Astrocyte (in vitro differentiated cells and primary cell): ENCODE data around the gene PRR12. TPM values are rescaled to one million over a fixed set of nuclear protein-coding genes. Genes with fewer than 3 reads are reported as not detected.

Experiments
- DNase-seq: peaks from one replicate; pipeline ENCODE4 v3.0.0-alpha.2; 2010; ENCODE audit warnings: low read depth
- FAIRE-seq: peaks from 2 replicates; lab custom pipeline; 2011; peaks lifted over from hg19 to GRCh38; lab: Jason Lieb, UNC
- H2AFZ ChIP-seq: 2 replicates; pipeline ENCODE4 v1.6.0; 2012; ENCODE audit warnings: low read depth, low read length, inconsistent platforms
- H3K27ac ChIP-seq: 2 replicates; pipeline ENCODE4 v1.5.1; 2011; ENCODE audit warnings: low read depth, low read length, inconsistent platforms
- H3K27me3 ChIP-seq: 2 replicates; pipeline ENCODE4 v1.6.0; 2011; ENCODE audit warnings: low read length, inconsistent platforms; ENCODE audit not compliant: insufficient read depth
- H3K36me3 ChIP-seq: 2 replicates; pipeline ENCODE4 v1.5.1; 2011; ENCODE audit warnings: low read length, inconsistent platforms; ENCODE audit not compliant: insufficient read depth
- H3K4me1 ChIP-seq: 2 replicates; pipeline ENCODE4 v1.5.1; 2011; ENCODE audit warnings: low read length, inconsistent platforms; ENCODE audit not compliant: insufficient read depth
- H3K4me2 ChIP-seq: 2 replicates; pipeline ENCODE4 v1.6.0; 2012; ENCODE audit warnings: low read length, inconsistent platforms
- H3K4me3 ChIP-seq: 2 replicates; pipeline ENCODE4 v1.5.1; 2011; ENCODE audit warnings: low read depth, mild to moderate bottlenecking, low read length, inconsistent platforms; ENCODE audit not compliant: insufficient read depth
- H3K79me2 ChIP-seq: 2 replicates; pipeline ENCODE4 v1.6.0; 2012; ENCODE audit warnings: mild to moderate bottlenecking, low read length, inconsistent platforms; ENCODE audit not compliant: insufficient read depth
- H3K9ac ChIP-seq: 2 replicates; pipeline ENCODE4 v1.6.0; 2012; ENCODE audit warnings: mild to moderate bottlenecking, low read length, inconsistent platforms
- H3K9me3 ChIP-seq: 2 replicates; pipeline ENCODE4 v1.5.1; 2012; ENCODE audit warnings: low read depth, mild to moderate bottlenecking, low read length, inconsistent platforms; ENCODE audit not compliant: insufficient read depth
- H4K20me1 ChIP-seq: 2 replicates; pipeline ENCODE4 v1.6.0; 2012; ENCODE audit warnings: low read length, inconsistent platforms; ENCODE audit not compliant: insufficient read depth
- H3K27ac Mint-ChIP-seq: one replicate; pipeline ENCODE4 v1.8.0; 2021; ENCODE audit warnings: mild to moderate bottlenecking, mixed read lengths; ENCODE audit not compliant: unreplicated experiment
- H3K27me3 Mint-ChIP-seq: one replicate; pipeline ENCODE4 v1.8.0; 2021; ENCODE audit warnings: low read depth, mixed read lengths; ENCODE audit not compliant: unreplicated experiment
- H3K36me3 Mint-ChIP-seq: one replicate; pipeline ENCODE4 v1.8.0; 2021; ENCODE audit warnings: low read depth, mixed read lengths; ENCODE audit not compliant: unreplicated experiment
- H3K4me1 Mint-ChIP-seq: one replicate; pipeline ENCODE4 v1.8.0; 2021; ENCODE audit warnings: low read depth, mixed read lengths; ENCODE audit not compliant: unreplicated experiment
- H3K4me3 Mint-ChIP-seq: one replicate; pipeline ENCODE4 v1.8.0; 2021; ENCODE audit warnings: mild to moderate bottlenecking, moderate library complexity, mixed read lengths; ENCODE audit not compliant: unreplicated experiment
- H3K9me3 Mint-ChIP-seq: one replicate; pipeline ENCODE4 v1.8.0; 2021; ENCODE audit warnings: mild to moderate bottlenecking, mixed read lengths; ENCODE audit not compliant: unreplicated experiment
- CTCF ChIP-seq: IDR thresholded peaks from 2 replicates; pipeline ENCODE4 v1.5.1; 2011; ENCODE audit warnings: low read depth, mild to moderate bottlenecking, inconsistent platforms, low read length, moderate library complexity; ENCODE audit not compliant: insufficient read depth
- EZH2 ChIP-seq: IDR thresholded peaks from 2 replicates; pipeline ENCODE4 v1.6.1; 2012; ENCODE audit warnings: mild to moderate bottlenecking, low read length, inconsistent platforms; ENCODE audit not compliant: insufficient read depth
- total RNA-seq: library from RNA; stranded (reverse); gene quantifications from 2 replicates; pipeline ENCODE4 v1.2.1, GENCODE V29; 2021

Gene PRR12
- total RNA-seq, 1 donor from 2014 or later = 29.7 TPM

- no peaks in the 10 kb centered on the region for H3K27me3 Mint-ChIP-seq
Measured at GRCh38 chr19:49573009-49573408, 18.0 kb upstream of the PRR12 start.

GRCh38 chr19:49573425-49573824 lies 17.6 kb upstream of the PRR12 start:
- Mint-ChIP-seq H3K9me3 (no peaks in the 10 kb centered on the region), H3K27ac (no peak overlapping the region), H3K36me3 (peaks cover 3% of the 10 kb centered on the region), H3K27me3 (no peaks in the 10 kb centered on the region), H3K4me1 (peaks cover 4% of the 10 kb centered on the region), H3K4me3 (no peak overlapping the region)
- peaks cover 9% of the 10 kb centered on the region for H3K36me3 ChIP-seq
- no peak for TF ChIP-seq CTCF
- no peak for TF ChIP-seq EZH2
- H3K4me1 ChIP-seq = no peaks in the 10 kb centered on the region
- peak overlapping the region; percentile 11 for H3K9ac ChIP-seq
- peaks cover 76% of the 10 kb centered on the region for H3K79me2 ChIP-seq
- H3K27ac ChIP-seq = no peak overlapping the region
- DNase-seq (no peak), FAIRE-seq (no peak)
- peaks cover 46% of the 10 kb centered on the region for H4K20me1 ChIP-seq
- H3K9me3 ChIP-seq = no peaks in the 10 kb centered on the region
- H2AFZ ChIP-seq = no peak overlapping the region
- no peak overlapping the region for H3K4me3 ChIP-seq
- H3K27me3 ChIP-seq = no peaks in the 10 kb centered on the region
- H3K4me2 ChIP-seq = no peak overlapping the region

More at GRCh38 chr19:49573009-49573408, 18.0 kb upstream of the PRR12 start:
- Histone ChIP-seq H3K4me2 (no peak overlapping the region), H3K4me1 (no peaks in the 10 kb centered on the region), H3K9me3 (no peaks in the 10 kb centered on the region), H2AFZ (no peak overlapping the region), H3K79me2 (peaks cover 76% of the 10 kb centered on the region), H4K20me1 (peaks cover 50% of the 10 kb centered on the region), H3K4me3 (no peak overlapping the region), H3K36me3 (peaks cover 13% of the 10 kb centered on the region), H3K9ac (peak overlapping the region; percentile 11), H3K27ac (no peak overlapping the region), H3K27me3 (no peaks in the 10 kb centered on the region)
- Mint-ChIP-seq H3K36me3 (peaks cover 3% of the 10 kb centered on the region), H3K4me1 (peaks cover 4% of the 10 kb centered on the region), H3K4me3 (no peak overlapping the region), H3K9me3 (no peaks in the 10 kb centered on the region), H3K27ac (no peak overlapping the region)
- DNase-seq = no peak
- no peak for FAIRE-seq
- TF ChIP-seq EZH2 = no peak
- TF ChIP-seq CTCF = no peak

GRCh38 chr19:49574206-49574755 lies 16.7 kb upstream of the PRR12 start:
- Histone ChIP-seq H2AFZ (no peak overlapping the region), H3K27me3 (no peaks in the 10 kb centered on the region), H3K9me3 (no peaks in the 10 kb centered on the region), H3K4me2 (no peak overlapping the region), H3K36me3 (peaks cover 9% of the 10 kb centered on the region), H3K4me1 (peaks cover 4% of the 10 kb centered on the region), H4K20me1 (peaks cover 44% of the 10 kb centered on the region), H3K27ac (no peak overlapping the region), H3K79me2 (peaks cover 76% of the 10 kb centered on the region), H3K9ac (no peak overlapping the region), H3K4me3 (no peak overlapping the region)
- H3K27ac Mint-ChIP-seq = no peak overlapping the region
- H3K36me3 Mint-ChIP-seq = peaks cover 3% of the 10 kb centered on the region
- no peak overlapping the region for H3K4me3 Mint-ChIP-seq
- DNase-seq (no peak), FAIRE-seq (no peak)
- H3K4me1 Mint-ChIP-seq = peaks cover 7% of the 10 kb centered on the region
- no peaks in the 10 kb centered on the region for H3K27me3 Mint-ChIP-seq
- no peaks in the 10 kb centered on the region for H3K9me3 Mint-ChIP-seq
- no peak for TF ChIP-seq CTCF
- TF ChIP-seq EZH2 = no peak
